Activated naive CD4-positive, alpha-beta T cell treated with anti-CD3 and anti-CD28 coated beads, Interleukin-2, amount 10 ng/mL, durations not matched to agents 7 days and 5 days (primary cell): ENCODE data around the gene IGSF22.

Experiments
- CTCF ChIA-PET: fragments of 350-600 bp; sonication (Branson Sonifier 250); formaldehyde crosslinking; loops from one replicate; lab custom pipeline; 2021; ENCODE audit warnings: antibody characterized with exemption; lab: Charles Lee
- DNase-seq: peaks from one replicate; pipeline ENCODE4 v3.0.0-alpha.2; 2020
- H3K27ac Mint-ChIP-seq: one replicate; pipeline ENCODE4 v1.8.0; 2021; ENCODE audit warnings: mild to moderate bottlenecking, moderate library complexity, mixed read lengths
- H3K27me3 Mint-ChIP-seq: one replicate; pipeline ENCODE4 v1.8.0; 2021; ENCODE audit warnings: mild to moderate bottlenecking, mixed read lengths
- H3K36me3 Mint-ChIP-seq: one replicate; pipeline ENCODE4 v1.8.0; 2021; ENCODE audit warnings: mixed read lengths
- H3K4me1 Mint-ChIP-seq: one replicate; pipeline ENCODE4 v1.8.0; 2021; ENCODE audit warnings: mixed read lengths
- H3K4me3 Mint-ChIP-seq: one replicate; pipeline ENCODE4 v1.8.0; 2021; ENCODE audit warnings: mild to moderate bottlenecking, moderate library complexity, mixed read lengths
- H3K9me3 Mint-ChIP-seq: one replicate; pipeline ENCODE4 v1.8.0; 2021; ENCODE audit warnings: mixed read lengths

The IGSF22 gene

GRCh38 chr11:18726040-18726439 lies at the start of gene IGSF22:
IGSF22 (minus strand) TSS chr11:18726188; CDS start chr11:18724236, 1,952 bp downstream.
- peaks cover 11% of the 10 kb centered on the region for H3K4me1 Mint-ChIP-seq
- DNase-seq, result no peak
- CTCF ChIA-PET, result interaction anchor here (0.7 to 5.4 kb wide), 3 partner anchors 10 to 57 kb away, joined by 3 to 31 read pairs (median 5); no protein-coding TSS in a partner anchor
- peaks cover 43% of the 10 kb centered on the region for H3K27me3 Mint-ChIP-seq
- no peaks in the 10 kb centered on the region for H3K9me3 Mint-ChIP-seq
- H3K4me3 Mint-ChIP-seq, result no peak within 1 kb of the TSS
- no peaks in the 10 kb centered on the region for H3K36me3 Mint-ChIP-seq
- H3K27ac Mint-ChIP-seq, result no peak within 1 kb of the TSS

GRCh38 chr11:18774801-18775200 lies 48.8 kb upstream of the IGSF22 start:
- Mint-ChIP-seq H3K4me3 (no peak overlapping the region), H3K36me3 (peaks cover 5% of the 10 kb centered on the region), H3K4me1 (peaks cover 22% of the 10 kb centered on the region), H3K27ac (no peak overlapping the region), H3K27me3 (peaks cover 21% of the 10 kb centered on the region), H3K9me3 (peaks cover 5% of the 10 kb centered on the region)
- CTCF ChIA-PET, result interaction anchor here (0.8 to 7.9 kb wide), 12 partner anchors 9 to 531 kb away, joined by 3 to 88 read pairs (median 4); no protein-coding TSS in a partner anchor
- no peak for DNase-seq

DNA sequence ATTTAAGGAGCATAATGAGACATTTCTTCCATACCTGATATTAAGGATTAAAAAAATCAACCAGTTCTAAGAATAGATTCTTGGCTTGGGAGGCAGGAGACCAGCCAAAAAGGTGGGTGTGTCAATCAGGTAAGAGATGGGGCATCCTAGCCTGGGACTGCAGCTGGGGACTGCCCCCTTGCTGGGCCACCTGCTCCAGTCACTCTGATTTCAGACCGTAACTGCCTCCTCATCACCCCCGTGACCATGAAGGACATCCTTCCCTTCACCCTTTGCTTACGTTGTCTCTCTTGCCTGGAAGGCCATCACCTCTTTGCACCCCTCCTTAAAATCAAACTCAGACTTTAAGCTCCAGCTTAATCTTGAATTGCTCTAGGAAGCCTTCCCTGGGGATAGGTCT lies 47.7 kb upstream of the IGSF22 start:
- H3K27ac Mint-ChIP-seq, result no peak overlapping the region
- peaks cover 27% of the 10 kb centered on the region for H3K27me3 Mint-ChIP-seq
- no peak for DNase-seq
- CTCF ChIA-PET, result interaction anchor here (0.8 to 7.9 kb wide), 4 partner anchors 10 to 58 kb away, joined by 3 to 88 read pairs (median 11); no protein-coding TSS in a partner anchor
- H3K9me3 Mint-ChIP-seq, result peaks cover 5% of the 10 kb centered on the region
- peaks cover 24% of the 10 kb centered on the region for H3K4me1 Mint-ChIP-seq
- H3K36me3 Mint-ChIP-seq, result peaks cover 4% of the 10 kb centered on the region
- no peak overlapping the region for H3K4me3 Mint-ChIP-seq

- Mint-ChIP-seq H3K4me3 (no peak overlapping the region), H3K4me1 (peaks cover 20% of the 10 kb centered on the region), H3K27ac (no peak overlapping the region), H3K9me3 (peaks cover 2% of the 10 kb centered on the region), H3K36me3 (no peaks in the 10 kb centered on the region), H3K27me3 (peaks cover 32% of the 10 kb centered on the region)
- no peak for DNase-seq
- CTCF ChIA-PET, result interaction anchor here (0.8 to 7.9 kb wide), 4 partner anchors 10 to 58 kb away, joined by 3 to 88 read pairs (median 11); no protein-coding TSS in a partner anchor
Observed at GRCh38 chr11:18773104-18773503, 47.1 kb upstream of the IGSF22 start.

GRCh38 chr11:18772211-18772610 lies 46.2 kb upstream of the IGSF22 start:
- CTCF ChIA-PET, result interaction anchor here (1.6 kb wide), 1 partner anchor 8 kb away, joined by 5 read pairs; no protein-coding TSS in a partner anchor
- no peaks in the 10 kb centered on the region for H3K36me3 Mint-ChIP-seq

DNA sequence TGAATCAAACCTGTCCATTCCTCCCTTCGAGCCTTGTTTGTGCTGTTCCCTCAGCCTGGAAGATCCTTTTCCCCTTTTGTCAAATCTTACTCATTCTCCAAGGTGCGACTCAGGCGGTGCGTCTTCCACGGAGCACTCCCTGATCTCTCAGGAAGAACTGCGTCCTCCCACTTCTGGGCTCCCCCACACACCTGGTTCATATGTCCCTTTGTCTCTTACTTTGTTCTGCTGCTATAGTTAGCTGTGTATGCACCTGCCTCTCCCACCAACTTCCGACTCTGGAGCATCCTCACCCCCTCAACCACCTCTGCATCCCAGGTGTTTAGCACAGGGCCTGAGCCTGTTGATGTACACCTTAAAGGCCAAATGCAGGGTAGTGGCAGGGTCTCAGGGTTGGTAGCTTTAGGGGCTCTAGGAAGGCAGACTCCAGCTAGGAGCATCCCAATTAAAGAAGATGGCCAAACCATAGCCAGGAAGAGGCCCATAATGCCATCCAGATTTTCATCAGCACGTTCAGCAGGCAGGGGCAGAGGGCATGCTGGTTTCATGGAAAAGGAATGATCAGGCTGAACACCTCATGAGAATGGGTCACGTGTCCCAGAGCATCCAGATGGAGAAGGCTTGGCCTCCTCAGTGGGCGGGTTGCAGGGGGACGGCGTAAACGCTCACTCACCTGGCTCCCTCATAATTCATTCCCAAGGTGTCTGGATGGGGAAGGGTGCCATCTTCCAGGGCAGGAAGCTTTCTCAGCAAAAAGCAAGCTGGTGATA lies 45.5 kb upstream of the IGSF22 start:
- Mint-ChIP-seq H3K27me3 (peaks cover 33% of the 10 kb centered on the region), H3K36me3 (no peaks in the 10 kb centered on the region), H3K4me1 (peaks cover 14% of the 10 kb centered on the region), H3K9me3 (no peaks in the 10 kb centered on the region), H3K4me3 (no peak overlapping the region), H3K27ac (no peak overlapping the region)
- CTCF ChIA-PET, result interaction anchor here (1.6 kb wide), 1 partner anchor 8 kb away, joined by 5 read pairs; no protein-coding TSS in a partner anchor
- no peak for DNase-seq

More at GRCh38 chr11:18772211-18772610, 46.2 kb upstream of the IGSF22 start:
- Mint-ChIP-seq H3K27ac (no peak overlapping the region), H3K4me1 (peaks cover 14% of the 10 kb centered on the region), H3K27me3 (peaks cover 33% of the 10 kb centered on the region), H3K4me3 (no peak overlapping the region), H3K9me3 (no peaks in the 10 kb centered on the region)
- no peak for DNase-seq

DNA sequence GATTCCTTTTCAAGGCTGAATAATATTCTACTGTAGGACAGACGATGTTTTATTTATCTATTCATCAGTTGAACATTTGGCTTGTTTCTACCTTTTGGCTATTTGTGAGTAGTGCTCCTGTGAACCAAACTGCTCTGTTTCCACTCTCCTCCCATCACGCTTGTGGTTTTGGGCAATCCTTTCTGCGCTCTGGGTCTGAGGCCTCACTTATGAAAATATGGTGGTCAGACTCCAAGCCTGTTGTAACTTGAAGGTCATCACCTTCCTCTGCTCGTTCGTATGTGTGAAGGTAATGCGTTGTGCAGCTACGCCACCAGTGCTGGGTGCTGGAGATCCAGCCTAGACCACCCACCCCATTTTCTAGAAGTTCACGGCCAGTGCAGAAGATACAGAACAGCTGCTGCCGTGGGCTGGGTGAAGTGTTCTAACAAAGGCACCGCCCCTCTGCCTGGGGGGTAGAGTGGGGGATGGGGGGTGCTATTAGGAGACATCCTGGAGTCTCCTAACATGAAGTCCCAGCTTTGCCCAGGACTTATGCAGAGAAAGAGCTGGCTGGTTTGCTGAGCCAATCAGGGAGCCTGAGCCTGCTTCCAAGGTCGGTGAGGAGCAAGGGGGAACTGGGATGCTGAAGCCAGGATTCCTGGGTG lies 44.6 kb upstream of the IGSF22 start:
- no peak for DNase-seq
- Mint-ChIP-seq H3K27ac (no peak overlapping the region), H3K36me3 (no peaks in the 10 kb centered on the region), H3K9me3 (no peaks in the 10 kb centered on the region), H3K4me3 (no peak overlapping the region), H3K27me3 (peaks cover 35% of the 10 kb centered on the region), H3K4me1 (peaks cover 14% of the 10 kb centered on the region)
- CTCF ChIA-PET, result interaction anchor here (1.6 kb wide), 1 partner anchor 9 kb away, joined by 5 read pairs; no protein-coding TSS in a partner anchor

GRCh38 chr11:18769802-18770456 lies 43.9 kb upstream of the IGSF22 start:
- CTCF ChIA-PET, result interaction anchor here (1.7 kb wide), 1 partner anchor 230 kb away, joined by 6 read pairs; no protein-coding TSS in a partner anchor
- Mint-ChIP-seq H3K9me3 (no peaks in the 10 kb centered on the region), H3K4me1 (peaks cover 14% of the 10 kb centered on the region), H3K36me3 (no peaks in the 10 kb centered on the region), H3K27ac (no peak overlapping the region), H3K4me3 (no peak overlapping the region), H3K27me3 (peaks cover 41% of the 10 kb centered on the region)
- no peak for DNase-seq

DNA sequence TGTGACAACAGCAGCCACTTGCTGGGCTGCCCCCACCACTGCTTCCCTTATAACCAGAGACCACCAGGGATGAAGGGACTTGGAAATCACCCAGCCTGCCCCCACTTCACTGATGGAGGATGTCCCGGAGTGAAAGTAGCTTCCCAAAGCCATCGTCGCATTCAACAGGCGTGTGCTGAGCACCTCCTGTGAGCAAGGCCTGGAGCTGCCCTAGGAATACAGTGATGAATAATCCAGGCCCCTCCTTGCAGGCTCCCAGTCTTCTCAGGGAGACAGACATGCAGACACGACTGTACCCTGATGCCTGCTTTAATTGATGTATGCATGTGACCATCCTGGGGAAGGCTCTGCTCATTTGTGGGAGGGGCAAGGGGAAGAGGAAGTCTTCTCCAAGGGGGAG lies 43.0 kb upstream of the IGSF22 start:
- no peak for DNase-seq
- H3K4me3 Mint-ChIP-seq, result no peak overlapping the region
- no peaks in the 10 kb centered on the region for H3K36me3 Mint-ChIP-seq
- H3K27ac Mint-ChIP-seq, result no peak overlapping the region
- CTCF ChIA-PET, result interaction anchor here (0.9 to 2.1 kb wide), 6 partner anchors 8 to 654 kb away, joined by 3 to 12 read pairs (median 5); no protein-coding TSS in a partner anchor
- no peaks in the 10 kb centered on the region for H3K9me3 Mint-ChIP-seq
- peaks cover 16% of the 10 kb centered on the region for H3K4me1 Mint-ChIP-seq
- peaks cover 37% of the 10 kb centered on the region for H3K27me3 Mint-ChIP-seq

- H3K4me3 Mint-ChIP-seq, result no peak overlapping the region
- H3K9me3 Mint-ChIP-seq, result no peaks in the 10 kb centered on the region
- peaks cover 37% of the 10 kb centered on the region for H3K27me3 Mint-ChIP-seq
- no peaks in the 10 kb centered on the region for H3K36me3 Mint-ChIP-seq
- CTCF ChIA-PET, result interaction anchor here (0.7 to 2.1 kb wide), 7 partner anchors 9 to 653 kb away, joined by 3 to 12 read pairs (median 4); no protein-coding TSS in a partner anchor
- peaks cover 16% of the 10 kb centered on the region for H3K4me1 Mint-ChIP-seq
- H3K27ac Mint-ChIP-seq, result peak overlapping the region; percentile 15
- no peak for DNase-seq
Observed at GRCh38 chr11:18768472-18768901, 42.5 kb upstream of the IGSF22 start.

- peaks cover 26% of the 10 kb centered on the region for H3K27me3 Mint-ChIP-seq
- no peak for DNase-seq
- CTCF ChIA-PET, result interaction anchor here (0.8 to 1.1 kb wide), 4 partner anchors 9 to 657 kb away, joined by 3 to 4 read pairs (median 4); no protein-coding TSS in a partner anchor
- H3K9me3 Mint-ChIP-seq, result no peaks in the 10 kb centered on the region
- H3K4me3 Mint-ChIP-seq, result no peak overlapping the region
- no peaks in the 10 kb centered on the region for H3K36me3 Mint-ChIP-seq
- peaks cover 16% of the 10 kb centered on the region for H3K4me1 Mint-ChIP-seq
- no peak overlapping the region for H3K27ac Mint-ChIP-seq
Observed at GRCh38 chr11:18766015-18766414, 40.0 kb upstream of the IGSF22 start.

DNA sequence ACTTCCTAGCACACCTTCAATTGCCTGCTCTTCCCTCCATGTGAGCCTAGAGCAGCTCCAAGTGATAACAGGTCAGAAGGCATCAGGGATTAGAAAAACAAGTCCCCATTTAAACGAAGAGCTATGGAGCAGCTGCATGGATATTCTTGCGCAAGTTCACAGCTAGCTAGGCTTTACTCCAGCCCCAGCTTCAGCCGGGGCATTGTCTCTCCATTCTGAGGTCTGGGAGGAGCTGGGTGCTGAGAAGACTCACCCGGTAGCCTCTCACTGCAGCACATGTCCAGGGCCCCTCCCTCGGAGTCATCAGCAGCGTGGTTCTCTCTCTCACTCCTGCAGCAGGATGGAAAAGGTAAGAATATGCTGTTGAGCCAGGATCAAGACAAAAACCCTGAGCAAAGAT lies 39.6 kb upstream of the IGSF22 start:
- CTCF ChIA-PET, result interaction anchor here (0.8 to 2.5 kb wide), 4 partner anchors 10 to 258 kb away, joined by 4 to 16 read pairs (median 4); no protein-coding TSS in a partner anchor
- DNase-seq, result no peak
- Mint-ChIP-seq H3K27me3 (peaks cover 21% of the 10 kb centered on the region), H3K9me3 (no peaks in the 10 kb centered on the region), H3K4me3 (no peak overlapping the region), H3K27ac (no peak overlapping the region), H3K36me3 (no peaks in the 10 kb centered on the region), H3K4me1 (peaks cover 16% of the 10 kb centered on the region)

- H3K4me3 Mint-ChIP-seq, result no peak overlapping the region
Observed at GRCh38 chr11:18761741-18762140, 35.8 kb upstream of the IGSF22 start.

More at GRCh38 chr11:18761741-18762140, 35.8 kb upstream of the IGSF22 start:
- Mint-ChIP-seq H3K27me3 (peaks cover 16% of the 10 kb centered on the region), H3K9me3 (no peaks in the 10 kb centered on the region), H3K27ac (no peak overlapping the region), H3K4me1 (peaks cover 3% of the 10 kb centered on the region), H3K36me3 (no peaks in the 10 kb centered on the region)
- DNase-seq, result no peak
- CTCF ChIA-PET, result interaction anchor here (1.1 to 1.3 kb wide), 2 partner anchors 14 to 221 kb away, joined by 4 to 5 read pairs; no protein-coding TSS in a partner anchor
